ENCODE measurements around the gene HOXC10. TPM values are rescaled to one million over a fixed set of nuclear protein-coding genes. Genes with fewer than 3 reads are reported as not detected.

Gene HOXC10
- total and polyA plus RNA-seq, 2 donors: 1.6 to 2.8 TPM

- H3K36me3 ChIP-seq (ENCODE audit: insufficient read depth): no peaks in the 10 kb centered on the region
- DNase-seq (ENCODE audit: extremely low spot score): no peak
- peak within 1 kb of the TSS; percentile 29 for H3K4me3 ChIP-seq (ENCODE audit: low read depth, low read length)
- WGBS: 3% methylated on average over 87 of the region's 87 CpGs
- no peaks in the 10 kb centered on the region for H3K4me1 ChIP-seq (ENCODE audit: insufficient read depth)
- H3K27ac ChIP-seq (ENCODE audit: low read depth): no peak within 1 kb of the TSS
Observed at GRCh38 chr12:54000116-54001114, 15.5 kb downstream of the HOXC10 start, which contains the start of gene HOXC9. TSS of gene HOXC9 (plus strand) at chr12:54000161. CDS start at chr12:54000189, 28 bp downstream.

GRCh38 chr12:54001283-54002187 is 16.6 kb downstream of the HOXC10 start:
- H3K36me3 ChIP-seq (ENCODE audit: insufficient read depth): no peaks in the 10 kb centered on the region
- H3K4me3 ChIP-seq (ENCODE audit: low read depth, low read length): no peak overlapping the region
- H3K27ac ChIP-seq (ENCODE audit: low read depth): no peak overlapping the region
- H3K4me1 ChIP-seq (ENCODE audit: insufficient read depth): no peaks in the 10 kb centered on the region
- WGBS: 52% methylated on average over 8 of the region's 8 CpGs
- DNase-seq (ENCODE audit: extremely low spot score): no peak

GRCh38 chr12:54002278-54002914 is 17.4 kb downstream of the HOXC10 start:
- no peaks in the 10 kb centered on the region for H3K4me1 ChIP-seq (ENCODE audit: insufficient read depth)
- WGBS: 49% methylated on average over 19 of the region's 19 CpGs

GRCh38 chr12:54002915-54003389 is 18.0 kb downstream of the HOXC10 start:
- Histone ChIP-seq H3K36me3 (ENCODE audit: insufficient read depth) (no peaks in the 10 kb centered on the region), H3K27ac (ENCODE audit: low read depth) (no peak overlapping the region), H3K4me3 (ENCODE audit: low read depth, low read length) (no peak overlapping the region), H3K4me1 (ENCODE audit: insufficient read depth) (no peaks in the 10 kb centered on the region)
- no peak for DNase-seq (ENCODE audit: extremely low spot score)
- 71% methylated on average over 19 of the region's 19 CpGs for WGBS

More at GRCh38 chr12:54002278-54002914, 17.4 kb downstream of the HOXC10 start:
- Histone ChIP-seq H3K27ac (ENCODE audit: low read depth) (no peak overlapping the region), H3K4me3 (ENCODE audit: low read depth, low read length) (no peak overlapping the region), H3K36me3 (ENCODE audit: insufficient read depth) (no peaks in the 10 kb centered on the region)
- DNase-seq (ENCODE audit: extremely low spot score): no peak

- Histone ChIP-seq H3K4me3 (ENCODE audit: low read depth, low read length) (no peak overlapping the region), H3K27ac (ENCODE audit: low read depth) (no peak overlapping the region), H3K4me1 (ENCODE audit: insufficient read depth) (no peaks in the 10 kb centered on the region), H3K36me3 (ENCODE audit: insufficient read depth) (no peaks in the 10 kb centered on the region)
- DNase-seq (ENCODE audit: extremely low spot score): no peak
- 77% methylated on average over 3 of the region's 3 CpGs for WGBS
Observed at GRCh38 chr12:54003625-54004024, 18.7 kb downstream of the HOXC10 start.

- Histone ChIP-seq H3K27ac (ENCODE audit: low read depth) (no peak overlapping the region), H3K36me3 (ENCODE audit: insufficient read depth) (no peaks in the 10 kb centered on the region), H3K4me1 (ENCODE audit: insufficient read depth) (no peaks in the 10 kb centered on the region), H3K4me3 (ENCODE audit: low read depth, low read length) (no peak overlapping the region)
- 45% methylated on average over 20 of the region's 20 CpGs for WGBS
- DNase-seq (ENCODE audit: extremely low spot score): no peak
Observed at GRCh38 chr12:54004063-54004840, 19.3 kb downstream of the HOXC10 start.

GRCh38 chr12:54004841-54005530 is 20.0 kb downstream of the HOXC10 start:
- Histone ChIP-seq H3K27ac (ENCODE audit: low read depth) (no peak overlapping the region), H3K4me1 (ENCODE audit: insufficient read depth) (no peaks in the 10 kb centered on the region), H3K4me3 (ENCODE audit: low read depth, low read length) (no peak overlapping the region), H3K36me3 (ENCODE audit: insufficient read depth) (no peaks in the 10 kb centered on the region)
- no peak for DNase-seq (ENCODE audit: extremely low spot score)
- WGBS: 30% methylated on average over 31 of the region's 31 CpGs

GRCh38 chr12:54005531-54005852 is 20.5 kb downstream of the HOXC10 start:
- WGBS: 10% methylated on average over 26 of the region's 26 CpGs
- H3K36me3 ChIP-seq (ENCODE audit: insufficient read depth): no peaks in the 10 kb centered on the region
- no peak overlapping the region for H3K27ac ChIP-seq (ENCODE audit: low read depth)
- DNase-seq (ENCODE audit: extremely low spot score): no peak
- no peaks in the 10 kb centered on the region for H3K4me1 ChIP-seq (ENCODE audit: insufficient read depth)
- no peak overlapping the region for H3K4me3 ChIP-seq (ENCODE audit: low read depth, low read length)

- DNase-seq (ENCODE audit: extremely low spot score): peak; percentile 76
- Histone ChIP-seq H3K27ac (ENCODE audit: low read depth) (no peak overlapping the region), H3K4me1 (ENCODE audit: insufficient read depth) (no peaks in the 10 kb centered on the region), H3K36me3 (ENCODE audit: insufficient read depth) (no peaks in the 10 kb centered on the region), H3K4me3 (ENCODE audit: low read depth, low read length) (no peak overlapping the region)
- WGBS: 14% methylated on average over 39 of the region's 39 CpGs
Observed at GRCh38 chr12:54005853-54006558, 21.1 kb downstream of the HOXC10 start.

GRCh38 chr12:54006559-54007220 is 21.7 kb downstream of the HOXC10 start:
- 48% methylated on average over 22 of the region's 22 CpGs for WGBS
- no peaks in the 10 kb centered on the region for H3K36me3 ChIP-seq (ENCODE audit: insufficient read depth)
- H3K27ac ChIP-seq (ENCODE audit: low read depth): no peak overlapping the region
- no peak overlapping the region for H3K4me3 ChIP-seq (ENCODE audit: low read depth, low read length)
- H3K4me1 ChIP-seq (ENCODE audit: insufficient read depth): no peaks in the 10 kb centered on the region
- no peak for DNase-seq (ENCODE audit: extremely low spot score)

GRCh38 chr12:54007538-54008259 is 22.8 kb downstream of the HOXC10 start:
- Histone ChIP-seq H3K4me3 (ENCODE audit: low read depth, low read length) (no peak overlapping the region), H3K4me1 (ENCODE audit: insufficient read depth) (no peaks in the 10 kb centered on the region), H3K36me3 (ENCODE audit: insufficient read depth) (no peaks in the 10 kb centered on the region), H3K27ac (ENCODE audit: low read depth) (no peak overlapping the region)
- no peak for DNase-seq (ENCODE audit: extremely low spot score)
- WGBS: 62% methylated on average over 2 of the region's 2 CpGs
